HEK293 (cell line): ENCODE data around the gene CBX5.
A peak's percentile ranks its signal among the peaks of the same experiment; 100 is the strongest.

Source experiments
- BCL11A ChIP-seq: fragments of 450-650 bp; formaldehyde crosslinking; IDR thresholded peaks from 2 replicates; pipeline ENCODE4 v1.5.1; 2016; ENCODE audit warnings: low read depth, missing biosample characterization, missing genetic modification characterization
- GLI2 ChIP-seq: fragments of 450-650 bp; formaldehyde crosslinking; IDR thresholded peaks from 2 replicates; pipeline ENCODE4; 2017; ENCODE audit warnings: missing biosample characterization, missing genetic modification characterization, low read depth, borderline replicate concordance
- HOXD13 ChIP-seq: sonication (generic); formaldehyde crosslinking; IDR thresholded peaks from 2 replicates; pipeline ENCODE4 v1.8.0; 2022; ENCODE audit warnings: missing genetic modification reagents, borderline replicate concordance
- IKZF3 ChIP-seq: fragments of 450-650 bp; IDR thresholded peaks from 2 replicates; pipeline ENCODE4 v1.5.0; 2018; ENCODE audit warnings: missing biosample characterization, mild to moderate bottlenecking, missing genetic modification characterization, moderate library complexity
- KLF1 ChIP-seq: fragments of 450-650 bp; formaldehyde crosslinking; IDR thresholded peaks from 2 replicates; pipeline ENCODE4 v1.5.1; 2016; ENCODE audit warnings: missing biosample characterization, missing genetic modification characterization
- MEIS1 ChIP-seq: sonication (generic); formaldehyde crosslinking; IDR thresholded peaks from 2 replicates; pipeline ENCODE4 v1.8.1; 2022; ENCODE audit warnings: missing genetic modification reagents, mild to moderate bottlenecking, borderline replicate concordance
- MYNN ChIP-seq: fragments of 450-650 bp; formaldehyde crosslinking; IDR thresholded peaks from 2 replicates; pipeline ENCODE4 v1.5.1; 2016; ENCODE audit warnings: missing biosample characterization, missing genetic modification characterization, borderline replicate concordance
- SP3 ChIP-seq: fragments of 450-650 bp; formaldehyde crosslinking; IDR thresholded peaks from 2 replicates; pipeline ENCODE4 v1.5.1; 2016; ENCODE audit warnings: missing biosample characterization, missing genetic modification characterization
- TRIM28 ChIP-seq: IDR thresholded peaks from 2 replicates; pipeline ENCODE4 v1.6.1; 2011; ENCODE audit warnings: low read length, control low read depth, borderline replicate concordance
- YY2 ChIP-seq: fragments of 450-650 bp; formaldehyde crosslinking; IDR thresholded peaks from 2 replicates; pipeline ENCODE4 v1.5.1; 2016; ENCODE audit warnings: missing biosample characterization, missing genetic modification characterization
- ZBTB1 ChIP-seq: fragments of 450-650 bp; formaldehyde crosslinking; IDR thresholded peaks from 2 replicates; pipeline ENCODE4 v1.5.1; 2016; ENCODE audit warnings: missing biosample characterization, missing genetic modification characterization
- ZBTB7A ChIP-seq: fragments of 450-650 bp; formaldehyde crosslinking; IDR thresholded peaks from 2 replicates; pipeline ENCODE4 v1.5.1; 2016; ENCODE audit warnings: low read depth, missing biosample characterization, missing genetic modification characterization
- ZNF121 ChIP-seq: fragments of 450-650 bp; formaldehyde crosslinking; IDR thresholded peaks from 2 replicates; pipeline ENCODE4 v1.5.1; 2016; ENCODE audit warnings: missing biosample characterization, missing genetic modification characterization
- ZNF2 ChIP-seq: fragments of 450-650 bp; formaldehyde crosslinking; IDR thresholded peaks from 2 replicates; pipeline ENCODE4 v1.5.1; 2016; ENCODE audit warnings: missing biosample characterization, missing genetic modification characterization
- ZNF221 ChIP-seq: fragments of 450-650 bp; formaldehyde crosslinking; IDR thresholded peaks from 2 replicates; pipeline ENCODE4 v1.5.1; 2017; ENCODE audit warnings: missing biosample characterization, missing genetic modification characterization, borderline replicate concordance
- ZNF311 ChIP-seq: fragments of 450-650 bp; formaldehyde crosslinking; IDR thresholded peaks from 2 replicates; pipeline ENCODE4 v1.5.1; 2017; ENCODE audit warnings: missing biosample characterization, missing genetic modification characterization, borderline replicate concordance
- ZNF366 ChIP-seq: fragments of 450-650 bp; formaldehyde crosslinking; conservative IDR thresholded peaks from 2 replicates; pipeline ENCODE4 v1.5.1; 2016; ENCODE audit warnings: missing biosample characterization, missing genetic modification characterization
- ZNF404 ChIP-seq: fragments of 450-650 bp; formaldehyde crosslinking; IDR thresholded peaks from 2 replicates; pipeline ENCODE4 v1.5.1; 2017; ENCODE audit warnings: missing biosample characterization, missing genetic modification characterization
- ZNF433 ChIP-seq: fragments of 450-650 bp; formaldehyde crosslinking; IDR thresholded peaks from 2 replicates; pipeline ENCODE4 v1.5.1; 2016; ENCODE audit warnings: missing biosample characterization, missing genetic modification characterization, low read depth
- ZNF510 ChIP-seq: fragments of 450-650 bp; formaldehyde crosslinking; IDR thresholded peaks from 2 replicates; pipeline ENCODE4 v1.5.1; 2018; ENCODE audit warnings: mild to moderate bottlenecking, missing genetic modification characterization, missing biosample characterization; ENCODE audit not compliant: insufficient replicate concordance
- ZNF558 ChIP-seq: fragments of 450-650 bp; formaldehyde crosslinking; IDR thresholded peaks from 2 replicates; pipeline ENCODE4 v1.5.1; 2016; ENCODE audit warnings: missing biosample characterization, missing genetic modification characterization
- ZNF624 ChIP-seq: fragments of 450-650 bp; formaldehyde crosslinking; IDR thresholded peaks from 2 replicates; pipeline ENCODE4 v1.5.1; 2017; ENCODE audit warnings: missing biosample characterization, missing genetic modification characterization
- ZNF654 ChIP-seq: fragments of 450-650 bp; formaldehyde crosslinking; IDR thresholded peaks from 2 replicates; pipeline ENCODE4 v1.5.1; 2016; ENCODE audit warnings: low read depth, missing biosample characterization, missing genetic modification characterization
- ZNF677 ChIP-seq: fragments of 450-650 bp; IDR thresholded peaks from 2 replicates; pipeline ENCODE4 v1.5.0; 2018; ENCODE audit warnings: missing biosample characterization, mild to moderate bottlenecking, missing genetic modification characterization, moderate library complexity
- ZNF701 ChIP-seq: fragments of 450-650 bp; formaldehyde crosslinking; IDR thresholded peaks from 2 replicates; pipeline ENCODE4 v1.5.1; 2016; ENCODE audit warnings: missing biosample characterization, missing genetic modification characterization
- ZNF76 ChIP-seq: fragments of 450-650 bp; formaldehyde crosslinking; IDR thresholded peaks from 2 replicates; pipeline ENCODE4; 2016; ENCODE audit warnings: low read depth, missing biosample characterization, missing genetic modification characterization, borderline replicate concordance
- ZNF777 ChIP-seq: fragments of 450-650 bp; formaldehyde crosslinking; IDR thresholded peaks from 2 replicates; pipeline ENCODE4 v1.5.1; 2017; ENCODE audit warnings: missing biosample characterization, missing genetic modification characterization, borderline replicate concordance
- ZNF791 ChIP-seq: fragments of 450-650 bp; formaldehyde crosslinking; IDR thresholded peaks from 2 replicates; pipeline ENCODE4 v1.5.1; 2016; ENCODE audit warnings: missing biosample characterization, missing genetic modification characterization
- TF ChIP-seq, protein P1 (sequence below): fragments of 450-650 bp; formaldehyde crosslinking; conservative IDR thresholded peaks from 2 replicates; pipeline ENCODE4 v1.5.1; 2016; ENCODE audit warnings: low read depth, missing biosample characterization, missing genetic modification characterization
- TF ChIP-seq, protein P2 (sequence below): fragments of 450-650 bp; formaldehyde crosslinking; IDR thresholded peaks from 2 replicates; pipeline ENCODE4 v1.5.1; 2017; ENCODE audit warnings: missing biosample characterization, missing genetic modification characterization
- TF ChIP-seq, protein P3 (sequence below): fragments of 450-650 bp; formaldehyde crosslinking; IDR thresholded peaks from 2 replicates; pipeline ENCODE4 v1.5.1; 2016; ENCODE audit warnings: missing biosample characterization, missing genetic modification characterization
- TF ChIP-seq, protein P4 (sequence below): fragments of 450-650 bp; formaldehyde crosslinking; IDR thresholded peaks from 2 replicates; pipeline ENCODE4 v1.5.1; 2016; ENCODE audit warnings: missing biosample characterization, missing genetic modification characterization
- TF ChIP-seq, protein P5 (sequence below): IDR thresholded peaks from 2 replicates; pipeline ENCODE4 v1.6.1; 2011; ENCODE audit warnings: mild to moderate bottlenecking, low read depth, low read length, borderline replicate concordance

CBX5 gene

DNA sequence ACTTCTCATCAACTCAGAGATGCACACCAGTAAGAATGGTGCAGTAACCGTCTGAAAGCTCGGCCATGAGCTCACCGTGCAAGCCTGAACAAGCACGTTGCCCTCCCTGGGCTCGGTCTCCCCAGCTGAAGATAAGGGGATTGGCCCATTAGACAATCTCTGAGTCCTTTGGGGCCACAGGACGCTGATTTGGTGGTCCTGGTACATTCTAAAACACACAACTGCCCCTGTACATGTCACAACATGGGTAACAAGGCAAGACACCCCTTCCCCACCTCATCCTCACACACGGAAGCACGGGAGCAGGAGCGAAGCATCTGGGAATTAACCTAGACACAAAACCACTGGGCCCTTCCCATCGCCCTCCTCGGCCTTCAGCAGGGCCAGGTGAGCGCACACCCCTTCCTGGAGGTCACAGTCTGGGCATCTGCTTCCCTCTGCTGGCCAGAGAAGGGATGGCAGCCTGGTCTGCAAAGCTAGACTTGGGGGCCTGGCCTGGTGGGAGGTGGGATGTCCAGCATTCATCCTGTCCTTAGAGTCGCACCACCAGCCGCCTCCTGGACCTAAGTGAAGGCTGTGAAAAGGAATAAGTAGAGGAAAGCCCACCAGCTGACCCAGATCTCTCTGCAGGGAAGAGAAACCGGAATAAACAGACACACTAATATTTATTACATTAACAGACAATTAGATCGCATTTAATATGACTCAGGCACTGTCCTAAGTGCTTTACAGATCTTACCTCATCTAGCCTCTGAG, 72.2 kb downstream of the CBX5 start (continued):
- TF ChIP-seq IKZF3 (tag by site-specific recombination) (no peak), GLI2 (tag by site-specific recombination) (no peak), ZNF624 (tag by site-specific recombination) (no peak), ZBTB1 (tag by site-specific recombination) (no peak), MEIS1 (CRISPR knock-in tag) (no peak), ZNF791 (no peak), ZNF558 (tag by site-specific recombination) (no peak; the same call in 1 of the 2 replicates), ZNF2 (peak; percentile 84), ZNF777 (no peak), SP3 (tag by site-specific recombination) (0 out of 2 replicates have a peak, but pooled peaks have one; percentile 35), YY2 (tag by site-specific recombination) (no peak), HOXD13 (CRISPR knock-in tag) (no peak), TRIM28 (peak; percentile 54; the same call in 1 of the 2 replicates), ZNF311 (tag by site-specific recombination) (no peak), ZNF404 (tag by site-specific recombination) (no peak), ZNF366 (tag by site-specific recombination) (peak; percentile 42), ZNF221 (no peak), BCL11A (tag by site-specific recombination) (no peak; the same call in 1 of the 2 replicates), ZNF121 (tag by site-specific recombination) (no peak), ZBTB7A (no peak), MYNN (tag by site-specific recombination) (no peak), ZNF677 (tag by site-specific recombination) (no peak), ZNF433 (tag by site-specific recombination) (no peak), ZNF701 (tag by site-specific recombination) (no peak), ZNF510 (tag by site-specific recombination) (no peak), KLF1 (tag by site-specific recombination) (0 out of 2 replicates have a peak, but pooled peaks have one; percentile 44), ZNF76 (tag by site-specific recombination) (peak; percentile 82), ZNF654 (tag by site-specific recombination) (peak; percentile 96)
- TF ChIP-seq, protein P1, sequence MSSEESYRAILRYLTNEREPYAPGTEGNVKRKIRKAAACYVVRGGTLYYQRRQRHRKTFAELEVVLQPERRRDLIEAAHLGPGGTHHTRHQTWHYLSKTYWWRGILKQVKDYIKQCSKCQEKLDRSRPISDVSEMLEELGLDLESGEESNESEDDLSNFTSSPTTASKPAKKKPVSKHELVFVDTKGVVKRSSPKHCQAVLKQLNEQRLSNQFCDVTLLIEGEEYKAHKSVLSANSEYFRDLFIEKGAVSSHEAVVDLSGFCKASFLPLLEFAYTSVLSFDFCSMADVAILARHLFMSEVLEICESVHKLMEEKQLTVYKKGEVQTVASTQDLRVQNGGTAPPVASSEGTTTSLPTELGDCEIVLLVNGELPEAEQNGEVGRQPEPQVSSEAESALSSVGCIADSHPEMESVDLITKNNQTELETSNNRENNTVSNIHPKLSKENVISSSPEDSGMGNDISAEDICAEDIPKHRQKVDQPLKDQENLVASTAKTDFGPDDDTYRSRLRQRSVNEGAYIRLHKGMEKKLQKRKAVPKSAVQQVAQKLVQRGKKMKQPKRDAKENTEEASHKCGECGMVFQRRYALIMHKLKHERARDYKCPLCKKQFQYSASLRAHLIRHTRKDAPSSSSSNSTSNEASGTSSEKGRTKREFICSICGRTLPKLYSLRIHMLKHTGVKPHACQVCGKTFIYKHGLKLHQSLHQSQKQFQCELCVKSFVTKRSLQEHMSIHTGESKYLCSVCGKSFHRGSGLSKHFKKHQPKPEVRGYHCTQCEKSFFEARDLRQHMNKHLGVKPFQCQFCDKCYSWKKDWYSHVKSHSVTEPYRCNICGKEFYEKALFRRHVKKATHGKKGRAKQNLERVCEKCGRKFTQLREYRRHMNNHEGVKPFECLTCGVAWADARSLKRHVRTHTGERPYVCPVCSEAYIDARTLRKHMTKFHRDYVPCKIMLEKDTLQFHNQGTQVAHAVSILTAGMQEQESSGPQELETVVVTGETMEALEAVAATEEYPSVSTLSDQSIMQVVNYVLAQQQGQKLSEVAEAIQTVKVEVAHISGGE: 0 out of 2 replicates have a peak, but pooled peaks have one; percentile 18
- TF ChIP-seq, protein P2, sequence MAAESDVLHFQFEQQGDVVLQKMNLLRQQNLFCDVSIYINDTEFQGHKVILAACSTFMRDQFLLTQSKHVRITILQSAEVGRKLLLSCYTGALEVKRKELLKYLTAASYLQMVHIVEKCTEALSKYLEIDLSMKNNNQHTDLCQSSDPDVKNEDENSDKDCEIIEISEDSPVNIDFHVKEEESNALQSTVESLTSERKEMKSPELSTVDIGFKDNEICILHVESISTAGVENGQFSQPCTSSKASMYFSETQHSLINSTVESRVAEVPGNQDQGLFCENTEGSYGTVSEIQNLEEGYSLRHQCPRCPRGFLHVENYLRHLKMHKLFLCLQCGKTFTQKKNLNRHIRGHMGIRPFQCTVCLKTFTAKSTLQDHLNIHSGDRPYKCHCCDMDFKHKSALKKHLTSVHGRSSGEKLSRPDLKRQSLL (tag by site-specific recombination): no peak
- TF ChIP-seq, protein P3, sequence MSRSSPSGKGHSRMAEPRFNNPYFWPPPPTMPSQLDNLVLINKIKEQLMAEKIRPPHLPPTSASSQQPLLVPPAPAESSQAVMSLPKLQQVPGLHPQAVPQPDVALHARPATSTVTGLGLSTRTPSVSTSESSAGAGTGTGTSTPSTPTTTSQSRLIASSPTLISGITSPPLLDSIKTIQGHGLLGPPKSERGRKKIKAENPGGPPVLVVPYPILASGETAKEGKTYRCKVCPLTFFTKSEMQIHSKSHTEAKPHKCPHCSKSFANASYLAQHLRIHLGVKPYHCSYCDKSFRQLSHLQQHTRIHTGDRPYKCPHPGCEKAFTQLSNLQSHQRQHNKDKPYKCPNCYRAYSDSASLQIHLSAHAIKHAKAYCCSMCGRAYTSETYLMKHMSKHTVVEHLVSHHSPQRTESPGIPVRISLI (tag by site-specific recombination): no peak
- TF ChIP-seq, protein P4, sequence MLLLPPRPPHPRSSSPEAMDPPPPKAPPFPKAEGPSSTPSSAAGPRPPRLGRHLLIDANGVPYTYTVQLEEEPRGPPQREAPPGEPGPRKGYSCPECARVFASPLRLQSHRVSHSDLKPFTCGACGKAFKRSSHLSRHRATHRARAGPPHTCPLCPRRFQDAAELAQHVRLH (tag by site-specific recombination): no peak
- TF ChIP-seq, protein P5, sequence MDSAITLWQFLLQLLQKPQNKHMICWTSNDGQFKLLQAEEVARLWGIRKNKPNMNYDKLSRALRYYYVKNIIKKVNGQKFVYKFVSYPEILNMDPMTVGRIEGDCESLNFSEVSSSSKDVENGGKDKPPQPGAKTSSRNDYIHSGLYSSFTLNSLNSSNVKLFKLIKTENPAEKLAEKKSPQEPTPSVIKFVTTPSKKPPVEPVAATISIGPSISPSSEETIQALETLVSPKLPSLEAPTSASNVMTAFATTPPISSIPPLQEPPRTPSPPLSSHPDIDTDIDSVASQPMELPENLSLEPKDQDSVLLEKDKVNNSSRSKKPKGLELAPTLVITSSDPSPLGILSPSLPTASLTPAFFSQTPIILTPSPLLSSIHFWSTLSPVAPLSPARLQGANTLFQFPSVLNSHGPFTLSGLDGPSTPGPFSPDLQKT: no peak
